Naive thymus-derived CD4-positive, alpha-beta T cell (primary cell): Measurements from ENCODE around the gene HEG1. TPM values are rescaled to one million over a fixed set of nuclear protein-coding genes. Genes with fewer than 3 reads are reported as not detected.

ENCODE experiments used
- ATAC-seq: fragments of 150-1000 bp; cut with Tn5 transposase; 2 replicates; pipeline ENCODE4 v1.10.0; 2021; ENCODE audit warnings: mild to moderate bottlenecking, moderate library complexity
- CTCF ChIA-PET: fragments of 350-600 bp; sonication (Branson Sonifier 250); formaldehyde crosslinking; loops from one replicate; lab custom pipeline; 2021; ENCODE audit warnings: antibody characterized with exemption; lab: Charles Lee
- POLR2A ChIA-PET: fragments of 350-600 bp; sonication (Branson Sonifier 250); formaldehyde crosslinking; loops from one replicate; lab custom pipeline; 2021; ENCODE audit warnings: antibody characterized with exemption, inconsistent platforms; lab: Charles Lee
- DNase-seq, 9 donors: peaks; one replicate each; pipeline versions ENCODE4 v3.0.0 to v3.0.0-alpha.2; 2020 to 2022; ENCODE audit warnings: mixed read lengths in 1 of 9
- H3K27ac ChIP-seq: one replicate; pipeline ENCODE4 v1.7.0; 2013; ENCODE audit warnings: mild to moderate bottlenecking, low read depth, low read length, moderate library complexity
- H3K27me3 ChIP-seq, 2 donors: one replicate each; pipeline ENCODE4 v1.7.0; 2013; ENCODE audit warnings: low read length in 2 of 2, mild to moderate bottlenecking in 2 of 2, moderate library complexity in 2 of 2; ENCODE audit not compliant: control insufficient read depth in 2 of 2, insufficient read depth in 2 of 2
- H3K36me3 ChIP-seq, 3 experiments: 1 replicate in 2 of 3; 2 replicates in 1 of 3; pipeline ENCODE4 v1.7.0; 2013; ENCODE audit warnings: low read length in 3 of 3, mild to moderate bottlenecking in 3 of 3, moderate library complexity in 1 of 3; ENCODE audit not compliant: insufficient read depth in 3 of 3, control insufficient read depth in 2 of 3
- H3K4me1 ChIP-seq, 2 donors: one replicate each; pipeline ENCODE4 v1.7.0; 2013; ENCODE audit warnings: low read length in 2 of 2, mild to moderate bottlenecking in 2 of 2, moderate library complexity in 1 of 2; ENCODE audit not compliant: control insufficient read depth in 2 of 2, insufficient read depth in 2 of 2
- H3K4me3 ChIP-seq: 2 replicates; pipeline ENCODE4 v1.7.0; 2013; ENCODE audit warnings: mild to moderate bottlenecking, low read length
- H3K9me3 ChIP-seq, 3 experiments: 1 replicate in 2 of 3; 2 replicates in 1 of 3; pipeline ENCODE4 v1.7.0; 2013; ENCODE audit warnings: low read length in 3 of 3; ENCODE audit not compliant: control insufficient read depth in 2 of 3
- H3K27ac Mint-ChIP-seq, 9 donors: one replicate each; pipeline ENCODE4 v1.8.0; 2020 to 2022; ENCODE audit warnings: mixed read lengths in 9 of 9, mild to moderate bottlenecking in 8 of 9, moderate library complexity in 5 of 9, inconsistent platforms in 2 of 9
- H3K27me3 Mint-ChIP-seq, 5 donors: one replicate each; pipeline ENCODE4 v1.8.0; 2021 to 2022; ENCODE audit warnings: mixed read lengths in 5 of 5, mild to moderate bottlenecking in 1 of 5
- H3K36me3 Mint-ChIP-seq, 5 donors: one replicate each; pipeline ENCODE4 v1.8.0; 2020 to 2022; ENCODE audit warnings: mixed read lengths in 5 of 5, mild to moderate bottlenecking in 3 of 5, inconsistent platforms in 1 of 5
- H3K4me1 Mint-ChIP-seq, 7 donors: one replicate each; pipeline ENCODE4 v1.8.0; 2020 to 2022; ENCODE audit warnings: mixed read lengths in 7 of 7, mild to moderate bottlenecking in 3 of 7, inconsistent platforms in 1 of 7
- H3K4me3 Mint-ChIP-seq, 10 donors: one replicate each; pipeline ENCODE4 v1.8.0; 2020 to 2022; ENCODE audit warnings: mild to moderate bottlenecking in 10 of 10, mixed read lengths in 10 of 10, moderate library complexity in 6 of 10, inconsistent platforms in 2 of 10
- H3K9me3 Mint-ChIP-seq, 11 donors: one replicate each; pipeline ENCODE4 v1.8.0; 2020 to 2022; ENCODE audit warnings: mixed read lengths in 11 of 11, mild to moderate bottlenecking in 4 of 11, inconsistent platforms in 1 of 11, moderate library complexity in 1 of 11
- intact Hi-C, 2 donors: fragments of 100-400 bp; cut with micrococcal nuclease; formaldehyde crosslinking; loops; one replicate each; pipeline ENCODE4 v1.15.1; 2023
- polyA plus RNA-seq, 2 donors: library from polyadenylated mRNA; unstranded; fragments of 300-500 nt; fragmentation: Illumina TruSeq; gene quantifications; one replicate each; pipeline ENCODE4 v1.2.3, GENCODE V29; 2021
- total RNA-seq, 6 experiments: library from RNA in 5 of 6; stranded (reverse) in 5 of 6; gene quantifications; 1 replicate in 5 of 6; 2 replicates in 1 of 6; pipeline ENCODE4 v1.2.3 and lab custom pipeline; 2021 to 2026

Gene HEG1
- total and polyA plus RNA-seq, 7 experiments from 2014 or later: 2.1 to 45.4 (median 17.6) TPM

DNA sequence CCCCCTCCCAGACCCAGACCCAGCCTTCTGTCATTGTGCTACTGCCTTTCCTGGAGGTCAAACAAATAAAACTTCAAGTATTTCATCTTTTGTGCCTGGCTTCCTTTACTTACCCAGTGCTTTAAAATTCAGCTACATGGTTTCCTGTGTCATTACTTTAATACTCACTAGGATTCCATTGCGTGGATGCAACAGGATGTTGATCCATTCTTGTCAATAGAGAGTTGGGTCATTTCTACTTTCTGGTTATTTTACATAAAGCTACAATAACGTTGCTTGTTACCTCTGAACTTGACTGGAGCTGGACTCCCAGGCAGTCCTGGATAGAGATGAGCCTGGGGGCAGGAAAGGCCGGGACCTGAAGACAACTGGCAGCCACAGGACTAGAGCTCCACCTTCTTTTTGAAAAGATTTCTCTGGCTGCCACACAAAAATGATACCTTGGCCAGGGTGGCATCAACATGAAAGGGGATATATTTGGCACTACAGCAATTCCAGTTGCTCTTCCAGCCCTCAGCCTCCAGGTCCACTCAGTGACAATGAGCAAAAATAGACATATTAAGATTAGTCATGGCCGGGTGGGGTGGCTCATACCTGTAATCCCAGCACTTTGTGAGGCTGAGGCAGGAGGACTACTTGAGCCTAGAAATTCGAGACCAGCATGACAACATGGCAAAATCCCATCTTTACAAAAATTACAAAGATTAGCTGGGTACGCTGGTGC lies 23.3 kb upstream of the HEG1 start:
- Histone ChIP-seq H3K27me3 (no peaks in the 10 kb centered on the region), H3K4me3 (no peak overlapping the region), H3K4me1 (no peaks in the 10 kb centered on the region), H3K27ac (no peak overlapping the region), H3K9me3 (no peaks in the 10 kb centered on the region), H3K36me3 (no peaks in the 10 kb centered on the region)
- ATAC-seq (no peak), DNase-seq (no peak)
- Mint-ChIP-seq H3K27me3 (peaks cover 0 to 49% (median 0%) of the 10 kb centered on the region in 5 donors), H3K4me1 (peaks cover 0 to 16% (median 0%) of the 10 kb centered on the region in 7 donors), H3K27ac (peak overlapping the region in 1 of 9 donors; percentile 59), H3K9me3 (no peaks in the 10 kb centered on the region), H3K36me3 (peaks cover 0 to 5% (median 0%) of the 10 kb centered on the region in 5 donors), H3K4me3 (peak overlapping the region in 1 of 10 donors; percentile 12)
- CTCF ChIA-PET: interaction anchor here (0.6 kb wide), 2 partner anchors 365 to 485 kb away, joined by 3 to 7 read pairs; no protein-coding TSS in a partner anchor
- POLR2A ChIA-PET: interaction anchor here (0.7 kb wide), 1 partner anchor 30 kb away, joined by 3 read pairs; no protein-coding TSS in a partner anchor
- intact Hi-C loops: no loop called here

DNA sequence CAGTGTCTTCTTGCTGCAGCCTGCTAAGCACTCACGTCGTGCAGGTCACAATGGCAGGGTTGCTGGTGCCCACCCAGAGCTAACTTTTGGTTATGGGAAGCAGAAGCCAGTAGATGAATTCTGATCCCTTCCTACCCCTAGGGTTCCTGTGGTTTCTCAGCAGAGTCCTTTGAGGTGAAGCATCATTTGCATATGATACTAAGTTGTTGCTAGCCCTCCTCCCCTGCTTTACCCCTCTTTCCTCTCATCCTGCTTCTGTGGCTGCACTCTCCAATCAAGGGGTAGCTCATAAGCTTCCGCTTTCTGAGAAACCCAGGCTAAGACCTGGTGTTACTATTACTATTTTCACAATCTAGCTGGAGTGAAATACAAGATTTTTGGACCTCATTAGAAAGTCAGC lies 22.1 kb upstream of the HEG1 start:
- no peaks in the 10 kb centered on the region for H3K4me1 ChIP-seq
- Mint-ChIP-seq H3K9me3 (no peaks in the 10 kb centered on the region), H3K4me1 (peaks cover 0 to 16% (median 0%) of the 10 kb centered on the region in 7 donors), H3K27me3 (peaks cover 0 to 41% (median 0%) of the 10 kb centered on the region in 5 donors), H3K4me3 (no peak overlapping the region), H3K27ac (no peak overlapping the region), H3K36me3 (peaks cover 0 to 5% (median 0%) of the 10 kb centered on the region in 5 donors)
- intact Hi-C loops: no loop called here
- DNase-seq (no peak), ATAC-seq (no peak)
- no peak overlapping the region for H3K27ac ChIP-seq
- H3K9me3 ChIP-seq: no peaks in the 10 kb centered on the region
- ChIA-PET CTCF (no interaction called here), POLR2A (no interaction called here)
- no peak overlapping the region for H3K4me3 ChIP-seq
- H3K36me3 ChIP-seq: no peaks in the 10 kb centered on the region
- no peaks in the 10 kb centered on the region for H3K27me3 ChIP-seq

GRCh38 chr3:125076464-125076863 lies 20.7 kb upstream of the HEG1 start:
- Mint-ChIP-seq H3K9me3 (no peaks in the 10 kb centered on the region), H3K4me1 (peaks cover 0 to 16% (median 0%) of the 10 kb centered on the region in 7 donors), H3K4me3 (no peak overlapping the region), H3K36me3 (peaks cover 0 to 5% (median 0%) of the 10 kb centered on the region in 5 donors), H3K27me3 (peaks cover 0 to 40% (median 0%) of the 10 kb centered on the region in 5 donors), H3K27ac (peak overlapping the region in 2 of 9 donors; percentile 10 to 26)
- CTCF ChIA-PET: no interaction called here
- H3K4me3 ChIP-seq: no peak overlapping the region
- POLR2A ChIA-PET: no interaction called here
- no peaks in the 10 kb centered on the region for H3K36me3 ChIP-seq
- H3K27ac ChIP-seq: no peak overlapping the region
- no peaks in the 10 kb centered on the region for H3K4me1 ChIP-seq
- no peaks in the 10 kb centered on the region for H3K9me3 ChIP-seq
- intact Hi-C loops: no loop called here
- DNase-seq (no peak), ATAC-seq (no peak)
- no peaks in the 10 kb centered on the region for H3K27me3 ChIP-seq

- H3K9me3 Mint-ChIP-seq: no peaks in the 10 kb centered on the region
- H3K27ac Mint-ChIP-seq: no peak overlapping the region
- intact Hi-C loops: loop anchor here in 1 of 2 donors (2.0 kb wide), 1 partner anchor 23 kb away; no protein-coding TSS in a partner anchor
- H3K4me1 ChIP-seq: no peaks in the 10 kb centered on the region
- ATAC-seq: peak; percentile 55
- no peaks in the 10 kb centered on the region for H3K36me3 ChIP-seq
- peaks cover 0 to 16% (median 0%) of the 10 kb centered on the region in 7 donors for H3K4me1 Mint-ChIP-seq
- peaks cover 0 to 36% (median 0%) of the 10 kb centered on the region in 5 donors for H3K27me3 Mint-ChIP-seq
- POLR2A ChIA-PET: no interaction called here
- H3K4me3 ChIP-seq: no peak overlapping the region
- no peak for DNase-seq
- no peak overlapping the region for H3K4me3 Mint-ChIP-seq
- CTCF ChIA-PET: no interaction called here
- H3K27me3 ChIP-seq: no peaks in the 10 kb centered on the region
- H3K9me3 ChIP-seq: no peaks in the 10 kb centered on the region
- H3K36me3 Mint-ChIP-seq: peaks cover 0 to 5% (median 0%) of the 10 kb centered on the region in 5 donors
- no peak overlapping the region for H3K27ac ChIP-seq
Observed at GRCh38 chr3:125075738-125076137, 19.9 kb upstream of the HEG1 start.

GRCh38 chr3:125073390-125073905 lies 17.7 kb upstream of the HEG1 start:
- Histone ChIP-seq H3K4me3 (no peak overlapping the region), H3K27ac (no peak overlapping the region), H3K27me3 (no peaks in the 10 kb centered on the region), H3K36me3 (no peaks in the 10 kb centered on the region), H3K4me1 (no peaks in the 10 kb centered on the region), H3K9me3 (no peaks in the 10 kb centered on the region)
- CTCF ChIA-PET: no interaction called here
- H3K27me3 Mint-ChIP-seq: peaks cover 0 to 28% (median 0%) of the 10 kb centered on the region in 5 donors
- no peak overlapping the region for H3K27ac Mint-ChIP-seq
- H3K36me3 Mint-ChIP-seq: no peaks in the 10 kb centered on the region
- ATAC-seq (no peak), DNase-seq (no peak)
- H3K4me3 Mint-ChIP-seq: no peak overlapping the region
- intact Hi-C loops: no loop called here
- POLR2A ChIA-PET: no interaction called here
- H3K4me1 Mint-ChIP-seq: peaks cover 0 to 26% (median 14%) of the 10 kb centered on the region in 7 donors
- H3K9me3 Mint-ChIP-seq: no peaks in the 10 kb centered on the region

DNA sequence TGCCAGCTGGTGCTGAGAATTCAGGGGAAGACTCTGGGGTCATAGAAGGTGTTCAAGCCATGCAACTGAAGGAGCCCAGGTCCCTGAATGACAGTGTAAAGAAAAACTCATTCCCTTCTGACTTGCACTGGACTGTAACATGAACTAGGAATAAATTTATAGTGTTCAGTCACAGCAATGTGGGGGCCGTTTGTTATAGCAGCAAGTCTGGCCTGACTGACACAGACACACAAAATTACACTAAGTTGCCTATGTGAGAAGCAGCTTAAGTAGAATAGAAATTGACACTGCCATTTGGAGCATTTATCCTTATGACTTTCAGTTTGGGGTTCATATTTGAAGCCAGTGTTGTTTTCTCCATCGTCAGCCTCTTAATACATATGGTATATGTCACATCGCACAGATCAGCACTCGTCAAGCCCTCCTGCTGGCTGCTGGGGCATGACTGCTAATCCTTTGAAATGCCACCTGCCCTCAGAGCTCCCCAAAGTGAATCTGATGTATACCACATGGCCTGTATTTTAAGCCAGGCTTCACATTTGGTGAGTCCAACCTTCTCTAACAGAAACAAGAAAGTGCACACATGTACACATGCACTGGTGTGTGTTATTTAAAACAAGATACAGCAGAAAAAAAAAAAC lies 17.1 kb upstream of the HEG1 start:
- Mint-ChIP-seq H3K4me3 (no peak overlapping the region), H3K27ac (no peak overlapping the region), H3K4me1 (peaks cover 0 to 28% (median 13%) of the 10 kb centered on the region in 7 donors), H3K9me3 (no peaks in the 10 kb centered on the region), H3K36me3 (no peaks in the 10 kb centered on the region), H3K27me3 (peaks cover 0 to 28% (median 0%) of the 10 kb centered on the region in 5 donors)
- Histone ChIP-seq H3K27ac (no peak overlapping the region), H3K4me3 (no peak overlapping the region), H3K36me3 (no peaks in the 10 kb centered on the region), H3K27me3 (no peaks in the 10 kb centered on the region), H3K4me1 (no peaks in the 10 kb centered on the region), H3K9me3 (no peaks in the 10 kb centered on the region)
- intact Hi-C loops: no loop called here
- DNase-seq (no peak), ATAC-seq (no peak)
- ChIA-PET POLR2A (no interaction called here), CTCF (no interaction called here)
